Spleen (tissue), 11 donors: ENCODE data around the gene MUC12. TPM values are rescaled to one million over a fixed set of nuclear protein-coding genes. Genes with fewer than 3 reads are reported as not detected.
A peak's percentile ranks its signal among the peaks of the same experiment; 100 is the strongest.

Source experiments
- DNase-seq: peaks from one replicate; pipeline ENCODE4 v3.0.0-alpha.2; 2020
- H3K27ac ChIP-seq, 8 donors: fragments of 200-600 bp; sonication (generic) in 7 of 8; 1 replicate in 4 of 8; 2 replicates in 4 of 8; pipeline versions ENCODE4 v1.5.0 to v1.8.0; 2016 to 2021; ENCODE audit warnings: inconsistent platforms in 4 of 8, mild to moderate bottlenecking in 4 of 8, moderate library complexity in 1 of 8
- H3K27me3 ChIP-seq, 7 donors: fragments of 200-600 bp; sonication (generic) in 6 of 7; replicated peaks in 1 of 7; 1 replicate in 4 of 7; 2 replicates in 3 of 7; pipeline versions ENCODE4 v1.5.0 to v1.8.0; 2016 to 2021; ENCODE audit warnings: inconsistent platforms in 3 of 7, mild to moderate bottlenecking in 1 of 7
- H3K36me3 ChIP-seq, 6 donors: fragments of 200-600 bp; sonication (generic) in 5 of 6; 1 replicate in 4 of 6; 2 replicates in 2 of 6; pipeline versions ENCODE4 v1.5.0 to v1.8.0; 2016 to 2021; ENCODE audit warnings: inconsistent platforms in 2 of 6
- H3K4me1 ChIP-seq, 6 donors: fragments of 200-600 bp; sonication (generic) in 5 of 6; 1 replicate in 3 of 6; 2 replicates in 3 of 6; pipeline versions ENCODE4 v1.5.0 to v1.8.0; 2016 to 2021; ENCODE audit warnings: inconsistent platforms in 3 of 6
- H3K4me3 ChIP-seq, 8 donors: fragments of 200-600 bp; sonication (generic) in 7 of 8; 1 replicate in 4 of 8; 2 replicates in 4 of 8; pipeline versions ENCODE4 v1.5.0 to v1.8.0; 2016 to 2021; ENCODE audit warnings: inconsistent platforms in 4 of 8, mild to moderate bottlenecking in 4 of 8, moderate library complexity in 2 of 8
- H3K9me3 ChIP-seq, 8 donors: fragments of 200-600 bp; sonication (generic) in 7 of 8; 1 replicate in 4 of 8; 2 replicates in 4 of 8; pipeline versions ENCODE4 v1.5.0 to v1.8.0; 2016 to 2021; ENCODE audit warnings: inconsistent platforms in 4 of 8
- POLR2A ChIP-seq, 3 donors: fragments of 450-650 bp; IDR thresholded peaks; one replicate each; pipeline ENCODE4 v1.5.1; 2017; ENCODE audit warnings: antibody characterized with exemption in 3 of 3, mild to moderate bottlenecking in 1 of 3
- POLR2AphosphoS5 ChIP-seq, 3 donors: sonication (generic); formaldehyde crosslinking; IDR thresholded peaks; one replicate each; pipeline ENCODE4 v1.5.1; 2017; ENCODE audit warnings: antibody characterized with exemption in 3 of 3
- WGBS, 5 donors: extraction: QIAGEN DNeasy Blood & Tissue Kit in 3 of 5; methylation state at CpG; one replicate each; pipeline versions ENCODE4 v1.1.5 to v1.1.7; 2013 to 2018; 5-methylcytosine and 5-hydroxymethylcytosine counted together
- intact Hi-C: fragments of 100-400 bp; cut with DNase I; formaldehyde crosslinking; loops from one replicate; pipeline ENCODE4 v1.15.0; 2023; ENCODE audit warnings: low total_unique reads
- polyA plus RNA-seq, 3 donors: library from polyadenylated mRNA; stranded (reverse); fragments of 200-250 nt; gene quantifications; one replicate each; pipeline ENCODE4 v1.2.1, GENCODE V29; 2013
- small RNA-seq, 4 donors: library from RNA; depleted of rRNA; stranded (forward); fragments of <200 nt; gene quantifications; one replicate each; pipeline ENCODE3, GENCODE V24; 2016
- total RNA-seq, 7 donors: library from RNA; depleted of rRNA in 3 of 7; stranded (reverse); fragments of >200 nt in 3 of 7; fragmentation: NEBNext Ultra II Directional in 4 of 7; extraction: Animal tissue kit (Norgen Biotek cat#: 25700) in 4 of 7; gene quantifications; one replicate each; pipeline versions ENCODE4 v1.1.0 to v1.2.1, GENCODE V29; 2016 to 2021
- TF ChIP-seq, protein P1 (sequence below), 11 experiments: fragments of 200-600 bp in 7 of 11; fragments of 450-650 bp in 4 of 11; sonication (generic) in 4 of 11; IDR thresholded peaks in 8 of 11; conservative IDR thresholded peaks in 3 of 11; 1 replicate in 7 of 11; 2 replicates in 4 of 11; pipeline versions ENCODE4 v1.4.0 to v1.8.0; 2016 to 2021; ENCODE audit warnings: antibody characterized with exemption in 11 of 11, inconsistent platforms in 4 of 11, mild to moderate bottlenecking in 1 of 11
- donor health status: healthy with polysubstance abuse.
- donor health status: DM: no; HTN: no; CAD: no; lungs with moderate emphysema.
- donor health status: DM: no; HTN: no; CAD: no.
- donor health status: Bipolar disorder and iron deficiency.
- donor health status: healthy.
- donor health status: DM: no; HTN: no; CAD: no.
- donor health status: DM: yes; HTN: yes; CAD: no.

The MUC12 gene
- total and polyA plus RNA-seq, 10 donors, result 0.07 to 1.7 (median 0.82) TPM; not detected in 2

DNA sequence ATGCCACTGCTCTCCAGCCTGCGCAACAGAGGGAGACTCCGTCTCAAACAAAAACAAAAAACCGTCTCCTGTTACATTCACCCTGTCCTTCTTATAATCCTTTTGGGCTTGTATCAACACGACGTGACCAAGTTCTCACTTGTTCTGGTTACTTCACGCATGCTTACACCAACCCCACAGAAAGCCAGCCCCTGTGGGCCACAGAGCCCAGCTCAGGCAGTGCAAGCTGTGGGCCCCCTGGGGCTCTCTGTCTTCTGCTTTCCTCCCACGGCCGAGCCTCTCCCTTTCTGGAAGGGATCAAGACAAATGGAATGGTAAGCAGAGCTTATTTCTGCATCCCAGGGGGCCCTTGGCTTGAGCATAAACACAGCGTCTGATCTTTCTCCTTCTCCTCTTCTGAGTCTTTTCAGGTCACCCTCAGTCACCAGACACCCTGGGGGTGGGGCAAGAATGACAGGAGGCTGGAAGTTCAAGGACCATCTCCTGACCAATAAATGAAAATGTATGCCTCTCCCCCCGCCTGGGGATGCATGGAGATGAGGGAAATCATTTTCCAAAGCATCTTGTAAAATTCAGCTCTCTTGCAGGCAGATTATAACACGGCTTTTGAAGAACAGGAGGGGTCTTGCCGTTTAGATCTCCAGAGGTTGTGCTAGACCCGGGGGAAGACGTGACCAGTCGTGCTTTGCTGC is 96.9 kb downstream of the MUC12 start:
- intact Hi-C loops, result no loop called here

DNA sequence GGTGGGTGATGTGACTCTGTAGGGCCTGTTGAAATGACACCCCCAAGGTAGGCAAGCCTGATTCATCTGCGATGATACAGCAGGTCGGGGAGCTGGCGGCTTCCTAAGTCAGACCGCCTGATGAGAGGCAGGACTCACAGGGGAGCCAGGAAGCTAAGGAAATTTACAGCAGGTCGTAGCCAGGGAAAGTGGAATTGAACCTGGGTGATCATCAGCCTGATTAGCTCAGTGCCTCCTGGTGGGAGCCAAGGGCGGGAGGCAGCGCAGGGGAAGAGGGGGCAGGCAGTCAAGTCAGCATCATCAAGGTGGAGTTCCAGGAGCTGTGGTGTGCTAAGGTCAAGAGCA is 97.4 kb downstream of the MUC12 start:
- H3K27ac ChIP-seq, result no peak overlapping the region
- TF ChIP-seq POLR2AphosphoS5 (IDR thresholded peaks at IDR 0.05), result no peak
- TF ChIP-seq POLR2A (IDR thresholded peaks at IDR 0.05), result no peak
- TF ChIP-seq, protein P1, sequence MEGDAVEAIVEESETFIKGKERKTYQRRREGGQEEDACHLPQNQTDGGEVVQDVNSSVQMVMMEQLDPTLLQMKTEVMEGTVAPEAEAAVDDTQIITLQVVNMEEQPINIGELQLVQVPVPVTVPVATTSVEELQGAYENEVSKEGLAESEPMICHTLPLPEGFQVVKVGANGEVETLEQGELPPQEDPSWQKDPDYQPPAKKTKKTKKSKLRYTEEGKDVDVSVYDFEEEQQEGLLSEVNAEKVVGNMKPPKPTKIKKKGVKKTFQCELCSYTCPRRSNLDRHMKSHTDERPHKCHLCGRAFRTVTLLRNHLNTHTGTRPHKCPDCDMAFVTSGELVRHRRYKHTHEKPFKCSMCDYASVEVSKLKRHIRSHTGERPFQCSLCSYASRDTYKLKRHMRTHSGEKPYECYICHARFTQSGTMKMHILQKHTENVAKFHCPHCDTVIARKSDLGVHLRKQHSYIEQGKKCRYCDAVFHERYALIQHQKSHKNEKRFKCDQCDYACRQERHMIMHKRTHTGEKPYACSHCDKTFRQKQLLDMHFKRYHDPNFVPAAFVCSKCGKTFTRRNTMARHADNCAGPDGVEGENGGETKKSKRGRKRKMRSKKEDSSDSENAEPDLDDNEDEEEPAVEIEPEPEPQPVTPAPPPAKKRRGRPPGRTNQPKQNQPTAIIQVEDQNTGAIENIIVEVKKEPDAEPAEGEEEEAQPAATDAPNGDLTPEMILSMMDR (IDR thresholded peaks at IDR 0.05 in 8 of 11, conservative IDR thresholded peaks at IDR 0.05 in 3 of 11), result no peak
- no peaks in the 10 kb centered on the region for H3K36me3 ChIP-seq
- DNase-seq, result peak; percentile 57
- intact Hi-C loops, result no loop called here
- WGBS, 5 donors, result 53 to 67% (median 60%) methylated on average over 7 of the region's 7 CpGs
- H3K9me3 ChIP-seq, result no peaks in the 10 kb centered on the region
- no peak overlapping the region for H3K4me3 ChIP-seq
- peaks cover 0 to 77% (median 16%) of the 10 kb centered on the region in 7 donors for H3K27me3 ChIP-seq
- no peaks in the 10 kb centered on the region for H3K4me1 ChIP-seq

More for the DNA sequence above, 96.9 kb downstream of the MUC12 start:
- no peaks in the 10 kb centered on the region for H3K36me3 ChIP-seq
- TF ChIP-seq POLR2A (IDR thresholded peaks at IDR 0.05) (no peak), POLR2AphosphoS5 (IDR thresholded peaks at IDR 0.05) (no peak)
- TF ChIP-seq, protein P1 (IDR thresholded peaks at IDR 0.05 in 8 of 11, conservative IDR thresholded peaks at IDR 0.05 in 3 of 11), result no peak
- H3K4me1 ChIP-seq, result no peaks in the 10 kb centered on the region
- H3K27me3 ChIP-seq, result peaks cover 0 to 82% (median 16%) of the 10 kb centered on the region in 7 donors
- H3K4me3 ChIP-seq, result no peak overlapping the region
- peak; percentile 37 for DNase-seq
- H3K9me3 ChIP-seq, result no peaks in the 10 kb centered on the region
- no peak overlapping the region for H3K27ac ChIP-seq
- WGBS, 5 donors, result 40 to 58% (median 45%) methylated on average over 15 of the region's 15 CpGs

DNA sequence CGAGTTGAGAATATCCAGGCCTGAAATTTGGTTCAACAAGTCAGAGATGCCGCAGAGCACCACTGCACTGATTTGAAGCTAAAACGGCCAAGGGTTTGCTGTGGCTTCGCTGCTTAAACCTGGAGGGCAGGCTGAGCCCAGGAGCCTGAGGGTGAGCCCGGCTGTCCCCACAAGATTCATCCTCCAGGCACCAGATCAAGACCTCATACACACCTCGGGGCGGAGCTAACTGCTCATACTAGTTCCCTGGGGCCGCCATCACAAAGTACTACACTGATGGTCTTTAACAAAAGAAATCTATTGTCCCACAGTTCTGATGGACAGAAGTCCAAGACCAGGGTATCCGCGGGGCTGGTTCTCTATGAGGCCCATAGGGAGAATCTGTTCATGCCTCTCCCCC is 99.0 kb downstream of the MUC12 start:
- no peak overlapping the region for H3K4me3 ChIP-seq
- peak; percentile 20 for DNase-seq
- no peaks in the 10 kb centered on the region for H3K36me3 ChIP-seq
- no peaks in the 10 kb centered on the region for H3K4me1 ChIP-seq
- intact Hi-C loops, result no loop called here
- peaks cover 0 to 67% (median 16%) of the 10 kb centered on the region in 7 donors for H3K27me3 ChIP-seq
- TF ChIP-seq POLR2A (IDR thresholded peaks at IDR 0.05) (no peak), POLR2AphosphoS5 (IDR thresholded peaks at IDR 0.05) (no peak)
- TF ChIP-seq, protein P1 (IDR thresholded peaks at IDR 0.05 in 8 of 11, conservative IDR thresholded peaks at IDR 0.05 in 3 of 11), result no peak
- H3K9me3 ChIP-seq, result no peaks in the 10 kb centered on the region
- no peak overlapping the region for H3K27ac ChIP-seq
- 81 to 92% (median 88%) methylated on average over 10 of the region's 10 CpGs for WGBS, 5 donors

Small RNA genes lying within 50 kb of the gene (small RNA-seq; reads per million reads assigned to genes)
- gene RPS29P15, result 0 reads per million in 4 donors

Other genes with a start within 250 kb of the MUC12 start
- gene EPO, start 249.1 kb upstream of the MUC12 start, total RNA-seq, result under 1 TPM in 1 of 7 donors, not detected in 6; 0.42 TPM
- under 1 TPM; 0.06 to 0.26 (median 0.13) TPM for gene EPO, start 249.1 kb upstream of the MUC12 start, polyA plus RNA-seq
- gene ZAN, start 236.0 kb upstream of the MUC12 start, total RNA-seq, result not detected
- under 1 TPM in 1 of 3 donors, not detected in 2; under 0.01 TPM for gene ZAN, start 236.0 kb upstream of the MUC12 start, polyA plus RNA-seq
- 100 to 1,000 TPM in 5 of 7 donors, 10 to 100 TPM in 2; 82.9 to 157 (median 109) TPM for gene EPHB4, start 142.0 kb upstream of the MUC12 start, total RNA-seq
- gene EPHB4, start 142.0 kb upstream of the MUC12 start, polyA plus RNA-seq, result 10 to 100 TPM; 14.8 to 34.7 (median 21.4) TPM
- 100 to 1,000 TPM in 1 of 7 donors, 10 to 100 TPM in 6; 34.4 to 109 (median 55.7) TPM for gene SLC12A9, start 116.9 kb upstream of the MUC12 start, total RNA-seq
- gene SLC12A9, start 116.9 kb upstream of the MUC12 start, polyA plus RNA-seq, result 10 to 100 TPM; 17.0 to 48.4 (median 39.3) TPM
- gene TRIP6, start 102.2 kb upstream of the MUC12 start, total RNA-seq, result 10 to 100 TPM; 17.6 to 30.2 (median 22.2) TPM
- gene TRIP6, start 102.2 kb upstream of the MUC12 start, polyA plus RNA-seq, result 10 to 100 TPM; 12.4 to 22.4 (median 14.8) TPM
- gene SRRT, start 94.5 kb upstream of the MUC12 start, total RNA-seq, result 100 to 1,000 TPM in 4 of 7 donors, 10 to 100 TPM in 3; 67.0 to 160 (median 132) TPM
- 100 to 1,000 TPM in 1 of 3 donors, 10 to 100 TPM in 2; 54.7 to 104 (median 92.6) TPM for gene SRRT, start 94.5 kb upstream of the MUC12 start, polyA plus RNA-seq
- gene UFSP1, start 79.8 kb upstream of the MUC12 start, total RNA-seq, result 1 to 10 TPM; 1.3 to 5.6 (median 2.8) TPM
- 1 to 10 TPM; 4.2 to 6.9 (median 5.1) TPM for gene UFSP1, start 79.8 kb upstream of the MUC12 start, polyA plus RNA-seq
- 10 to 100 TPM in 1 of 7 donors, 1 to 10 TPM in 6; 2.1 to 10.8 (median 4.4) TPM for gene ACHE, start 73.7 kb upstream of the MUC12 start, total RNA-seq
- gene ACHE, start 73.7 kb upstream of the MUC12 start, polyA plus RNA-seq, result 1 to 10 TPM; 2.0 to 3.7 (median 3.1) TPM
- under 1 TPM; 0.07 to 0.73 (median 0.30) TPM for gene MUC3A, start 20.0 kb upstream of the MUC12 start, total RNA-seq
- gene MUC3A, start 20.0 kb upstream of the MUC12 start, polyA plus RNA-seq, result under 1 TPM; 0.17 to 0.29 (median 0.27) TPM
- not detected for gene MUC17, start 50.5 kb downstream of the MUC12 start, total RNA-seq
- not detected for gene MUC17, start 50.5 kb downstream of the MUC12 start, polyA plus RNA-seq
- 10 to 100 TPM; 34.9 to 82.2 (median 52.2) TPM for gene TRIM56, start 115.9 kb downstream of the MUC12 start, total RNA-seq
- gene TRIM56, start 115.9 kb downstream of the MUC12 start, polyA plus RNA-seq, result 10 to 100 TPM in 1 of 3 donors, 1 to 10 TPM in 2; 5.0 to 16.0 (median 6.3) TPM
- gene SERPINE1, start 157.5 kb downstream of the MUC12 start, total RNA-seq, result 10 to 100 TPM in 3 of 7 donors, 1 to 10 TPM in 4; 2.3 to 46.4 (median 8.0) TPM
- 1 to 10 TPM; 2.2 to 4.6 (median 2.6) TPM for gene SERPINE1, start 157.5 kb downstream of the MUC12 start, polyA plus RNA-seq
- 10 to 100 TPM; 20.8 to 49.5 (median 30.4) TPM for gene AP1S1, start 184.9 kb downstream of the MUC12 start, total RNA-seq
- 10 to 100 TPM; 15.4 to 45.0 (median 31.8) TPM for gene AP1S1, start 184.9 kb downstream of the MUC12 start, polyA plus RNA-seq
- gene VGF, start 196.0 kb downstream of the MUC12 start, total RNA-seq, result under 1 TPM in 2 of 7 donors, not detected in 5; 0.19 to 0.21 TPM
- gene VGF, start 196.0 kb downstream of the MUC12 start, polyA plus RNA-seq, result under 1 TPM in 2 of 3 donors, not detected in 1; 0.06 to 0.09 TPM
- gene NAT16, start 210.7 kb downstream of the MUC12 start, total RNA-seq, result not detected
- gene NAT16, start 210.7 kb downstream of the MUC12 start, polyA plus RNA-seq, result not detected
- gene MOGAT3, start 231.5 kb downstream of the MUC12 start, total RNA-seq, result not detected
- gene MOGAT3, start 231.5 kb downstream of the MUC12 start, polyA plus RNA-seq, result not detected
- 10 to 100 TPM; 36.4 to 72.5 (median 59.5) TPM for gene PLOD3, start 248.0 kb downstream of the MUC12 start, total RNA-seq
- gene PLOD3, start 248.0 kb downstream of the MUC12 start, polyA plus RNA-seq, result 10 to 100 TPM; 20.4 to 42.4 (median 25.4) TPM
- 10 to 100 TPM; 47.3 to 69.3 (median 60.4) TPM for gene ZNHIT1, start 248.6 kb downstream of the MUC12 start, total RNA-seq
- 100 to 1,000 TPM in 2 of 3 donors, 10 to 100 TPM in 1; 86.3 to 127 (median 103) TPM for gene ZNHIT1, start 248.6 kb downstream of the MUC12 start, polyA plus RNA-seq